T-helper 2 cell (primary cell): ENCODE results near the gene TIFAB.
A peak's percentile ranks its signal among the peaks of the same experiment; 100 is the strongest.

Experiments used
- DNase-seq, 5 experiments: peaks; one replicate each; pipeline versions ENCODE4 v3.0.0 to v3.0.0-alpha.2; 2012 to 2022

The TIFAB gene

DNA sequence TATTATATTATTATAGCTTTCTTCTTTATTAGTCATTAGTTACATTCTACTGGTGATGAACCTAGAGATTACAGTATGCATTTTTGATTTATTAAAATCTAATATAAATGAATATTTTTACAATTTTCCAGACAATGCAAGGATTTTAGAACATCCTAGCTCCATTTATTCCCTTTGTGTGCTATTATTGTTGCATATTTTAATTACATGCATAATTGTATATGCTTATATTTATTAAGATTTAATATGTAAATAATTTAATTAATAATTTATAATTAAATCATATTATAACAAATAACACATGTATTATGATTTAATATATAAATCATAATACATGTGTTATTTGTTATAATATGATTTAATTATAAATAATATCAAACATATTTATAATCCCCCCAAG, 29.7 kb downstream of the TIFAB start:
- no peak for DNase-seq

DNA sequence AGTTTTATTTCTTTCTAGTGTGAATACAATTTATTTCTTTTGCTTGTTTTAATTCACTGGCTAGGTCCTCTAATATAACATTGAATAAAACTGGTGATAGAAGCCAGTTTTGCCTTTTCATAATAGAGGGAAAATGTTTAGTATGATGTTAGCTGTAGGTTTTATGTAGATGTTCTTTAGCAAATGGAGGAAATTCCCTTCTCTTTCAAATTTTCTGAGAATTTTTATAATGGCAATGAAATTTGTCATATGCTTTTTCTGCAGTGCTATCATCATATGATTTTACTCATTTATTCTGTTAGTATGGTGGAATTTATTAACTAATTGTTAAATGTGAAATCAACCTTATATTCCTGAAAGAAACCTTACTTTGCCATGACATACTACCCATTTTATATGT, 35.1 kb downstream of the TIFAB start:
- no peak for DNase-seq

DNA sequence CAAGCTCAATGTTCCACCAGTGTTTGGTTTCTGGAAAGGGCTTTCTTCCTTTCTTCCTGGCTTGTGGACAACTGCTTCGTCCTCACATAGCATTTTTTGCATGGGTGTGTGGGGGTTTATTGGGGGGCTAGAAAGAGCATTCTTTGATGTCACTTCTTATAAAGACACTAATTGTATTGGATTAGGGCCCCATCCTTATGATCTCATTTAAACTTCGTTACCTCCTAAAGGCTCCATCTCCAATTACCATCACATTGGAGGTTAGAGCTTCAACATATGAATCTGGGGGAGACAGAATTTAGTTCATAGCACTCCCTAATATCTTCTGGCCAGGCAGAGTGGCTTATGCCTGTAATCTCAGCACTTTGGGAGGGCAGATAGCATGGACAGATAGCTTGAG, 47.1 kb downstream of the TIFAB start:
- no peak for DNase-seq

DNA sequence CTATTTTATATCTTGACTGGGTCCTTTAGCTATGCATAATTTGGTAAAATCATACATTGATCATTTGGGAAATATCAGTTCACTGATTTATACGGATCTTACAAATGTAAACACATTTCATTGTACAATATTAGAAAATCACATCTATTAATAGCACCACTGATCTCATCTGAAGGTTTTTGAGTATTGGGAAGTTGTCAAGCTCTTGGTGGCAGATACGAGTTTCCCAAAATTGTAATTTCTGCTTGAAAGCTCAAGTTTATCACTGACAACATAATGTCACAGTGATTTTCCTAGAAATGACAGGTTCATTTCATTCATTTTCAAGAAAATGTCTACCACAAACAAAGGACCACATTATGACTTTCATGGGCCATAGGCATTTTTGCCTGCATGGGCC, 50.1 kb downstream of the TIFAB start:
- no peak for DNase-seq

DNA sequence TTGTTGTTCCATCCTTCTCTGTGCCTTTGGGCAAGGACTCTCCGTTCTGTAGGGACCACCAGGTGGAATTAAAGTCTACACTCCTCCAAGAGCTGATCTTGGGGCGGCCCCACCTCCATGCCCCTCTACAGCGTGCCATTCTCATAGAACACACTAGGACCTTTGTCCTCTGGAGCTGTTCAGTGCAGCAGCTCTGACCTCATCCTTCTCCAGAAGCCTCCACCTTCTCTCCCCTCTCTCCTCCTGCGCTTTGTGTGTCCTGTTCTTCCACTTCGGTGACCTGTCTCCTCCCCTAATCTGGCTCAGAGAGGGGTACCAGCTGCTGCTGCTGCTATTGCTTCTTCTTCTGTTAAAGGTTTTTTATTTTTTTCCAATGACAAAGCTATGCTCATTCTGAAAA, 51.3 kb downstream of the TIFAB start:
- no peak for DNase-seq

DNA sequence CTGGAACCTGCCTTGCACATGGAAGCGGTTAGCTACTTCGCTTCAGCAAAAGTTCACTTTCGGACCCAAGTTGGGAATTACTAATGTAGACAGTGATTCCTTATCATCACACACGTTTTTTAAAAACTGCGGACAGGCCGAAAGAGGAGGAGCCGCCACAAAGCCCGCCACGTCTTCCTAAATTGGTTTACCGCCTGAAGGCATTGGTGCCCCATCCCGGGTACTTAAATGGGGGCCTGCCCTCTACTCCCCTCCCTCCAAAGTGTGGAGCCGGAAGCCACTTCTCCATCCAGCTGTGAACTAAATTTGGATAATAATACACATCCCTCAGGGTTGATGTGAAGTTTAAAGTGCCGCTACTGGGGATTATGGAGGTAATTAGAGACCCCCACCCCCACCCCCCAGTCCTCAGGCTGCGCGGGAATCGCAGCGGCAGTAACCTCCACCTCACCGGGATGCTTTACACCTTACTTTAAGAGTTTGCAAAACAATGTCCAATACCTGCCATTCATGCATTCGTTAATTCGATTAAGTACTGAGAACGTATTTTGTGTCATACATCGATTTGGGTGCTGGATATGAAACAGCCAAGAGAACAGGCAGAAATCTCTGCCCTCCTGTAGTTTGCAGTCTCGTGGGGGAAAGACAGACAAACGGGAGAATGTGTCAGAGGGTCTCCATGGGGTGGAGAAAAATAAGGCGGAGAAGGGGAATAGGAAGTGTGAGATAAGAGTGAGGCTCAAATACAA, 52.2 kb downstream of the TIFAB start:
- DNase-seq = no peak

DNA sequence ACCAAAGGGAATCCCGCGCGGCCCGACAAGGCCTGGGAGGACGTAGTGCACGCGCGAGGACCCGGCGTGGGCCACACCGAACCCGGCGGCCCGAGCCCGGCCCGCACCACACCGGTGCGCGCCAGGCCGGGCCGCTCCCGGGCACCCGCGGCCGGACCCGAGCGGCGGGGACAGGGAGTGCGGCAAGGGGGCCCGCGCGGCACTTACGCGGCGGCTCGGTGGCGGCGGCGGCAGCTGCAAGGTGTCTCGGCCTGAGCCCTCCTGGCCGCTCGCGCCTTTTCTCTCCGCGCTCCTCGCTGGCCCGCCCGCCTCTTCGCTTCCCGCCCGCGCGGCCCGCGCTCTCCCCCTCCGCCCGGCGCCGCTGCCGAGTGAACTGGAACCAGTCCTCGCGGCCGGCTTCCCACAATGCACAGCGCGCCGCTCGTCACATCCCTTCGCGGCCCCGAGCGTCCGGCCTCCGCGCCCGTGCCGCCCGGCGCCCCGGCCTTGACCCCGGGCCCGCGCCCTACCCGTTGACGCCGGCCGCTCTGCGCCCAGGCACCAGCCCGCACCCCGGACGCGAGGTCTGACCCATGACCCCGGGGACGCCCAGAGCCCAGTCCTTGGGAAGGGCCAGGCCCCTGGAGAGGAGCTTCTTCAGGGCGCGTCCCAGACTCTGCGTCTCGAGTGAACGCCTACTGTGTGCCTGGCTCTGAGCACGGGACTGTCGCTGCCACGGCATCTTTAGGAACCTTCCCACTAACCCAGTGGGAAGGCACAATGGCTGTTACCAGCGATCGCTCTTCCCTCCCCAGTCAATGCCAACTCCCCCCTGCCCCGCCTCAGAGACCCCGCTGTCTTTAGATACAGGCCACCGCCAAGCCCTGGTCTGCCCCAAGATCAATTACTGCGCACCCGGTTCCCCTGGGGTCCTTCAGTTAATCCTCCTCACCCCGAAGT, 53.0 kb downstream of the TIFAB start, which contains the start of gene MACROH2A1:
Gene MACROH2A1 (minus strand): TSS at position 377 of the 939 bp plus-strand sequence. CDS start 10,138 bp downstream, outside the sequence.
- peak; percentile 66 to 91 (median 71) for DNase-seq

DNA sequence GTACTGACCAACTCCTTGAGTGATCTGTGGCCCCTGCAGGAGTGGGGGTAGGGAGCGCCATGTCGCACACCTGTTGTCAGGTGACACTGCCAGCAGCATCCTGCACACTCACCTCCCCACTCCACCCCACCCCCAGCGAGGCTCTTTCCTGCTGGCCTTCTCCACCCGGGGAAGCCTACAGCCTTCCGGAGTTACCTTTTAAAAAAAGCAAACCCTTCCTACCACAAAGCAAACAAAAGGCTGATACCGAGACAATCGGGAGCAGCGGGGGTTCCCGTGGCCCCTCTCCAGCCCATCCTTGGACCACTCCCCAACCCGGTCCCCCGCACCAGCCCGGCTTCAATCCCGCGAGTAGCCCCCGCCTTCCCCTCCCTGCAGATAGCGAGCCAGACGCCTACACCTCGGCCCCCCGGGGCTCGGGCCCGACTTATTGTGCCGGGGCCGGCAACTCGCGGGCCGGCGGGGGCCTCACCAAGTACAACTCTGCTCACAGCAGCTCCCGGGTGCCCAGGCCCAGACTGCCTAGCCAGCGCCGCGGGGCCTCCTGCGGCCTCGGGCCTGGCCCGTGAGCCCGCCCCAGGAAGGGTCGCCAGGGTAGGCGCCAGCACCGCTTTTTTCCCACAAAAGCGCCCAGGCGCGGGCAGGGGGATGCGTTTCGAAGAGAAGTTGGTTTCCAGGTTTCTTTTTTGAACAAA, 53.8 kb downstream of the TIFAB start:
- peak in 4 of 5 experiments; percentile 5 to 70 (median 21) for DNase-seq
